GM12874 (cell line): ENCODE measurements around the gene TAGLN.

Experiments
- CTCF ChIP-seq: IDR thresholded peaks from 2 replicates; pipeline ENCODE4 v1.5.1; 2011; ENCODE audit warnings: low read depth, mild to moderate bottlenecking, control low read depth, low read length, moderate library complexity; ENCODE audit not compliant: insufficient read depth

The TAGLN gene

GRCh38 chr11:117239295-117239694 is 40.1 kb downstream of the TAGLN start:
- no peak for TF ChIP-seq CTCF

GRCh38 chr11:117248341-117248740 is 49.2 kb downstream of the TAGLN start:
- no peak for TF ChIP-seq CTCF

GRCh38 chr11:117249571-117249970 is 50.4 kb downstream of the TAGLN start:
- TF ChIP-seq CTCF = no peak

- TF ChIP-seq CTCF = no peak
Measured at GRCh38 chr11:117251506-117251905, 52.3 kb downstream of the TAGLN start.

- no peak for TF ChIP-seq CTCF
Measured at GRCh38 chr11:117255966-117256365, 56.8 kb downstream of the TAGLN start.

GRCh38 chr11:117256573-117256972 is 57.4 kb downstream of the TAGLN start:
- no peak for TF ChIP-seq CTCF
